DND-41 (cell line): ENCODE results near the gene PHC3.

ENCODE experiments used
- ATAC-seq: fragments of 200-7000 bp; cut with Tn5 transposase; 3 replicates; pipeline ENCODE4 v1.9.1; 2021; ENCODE audit warnings: low read depth; ENCODE audit not compliant: insufficient read depth
- DNase-seq: peaks from one replicate; pipeline ENCODE4 v3.0.0-alpha.2; 2020
- H2AFZ ChIP-seq: 2 replicates; pipeline ENCODE4 v1.6.0; 2012; ENCODE audit warnings: low read depth, low read length
- H3K27ac ChIP-seq: 2 replicates; pipeline ENCODE4 v1.5.1; 2012; ENCODE audit warnings: low read length, inconsistent platforms
- H3K27me3 ChIP-seq: fragments of 200-600 bp; sonication (generic); 2 replicates; pipeline ENCODE4 v1.6.0; 2012; ENCODE audit warnings: low read length, mild to moderate bottlenecking, inconsistent platforms; ENCODE audit not compliant: insufficient read depth, poor library complexity
- H3K36me3 ChIP-seq: 2 replicates; pipeline ENCODE4 v1.5.1; 2012; ENCODE audit warnings: low read length, inconsistent platforms; ENCODE audit not compliant: insufficient read depth
- H3K4me1 ChIP-seq: 2 replicates; pipeline ENCODE4 v1.5.1; 2012; ENCODE audit warnings: mild to moderate bottlenecking, low read length; ENCODE audit not compliant: insufficient read depth
- H3K4me2 ChIP-seq: 2 replicates; pipeline ENCODE4 v1.6.0; 2012; ENCODE audit warnings: mild to moderate bottlenecking, moderate library complexity, low read length, inconsistent platforms; ENCODE audit not compliant: insufficient read depth
- H3K4me3 ChIP-seq, 2 experiments: fragments of 200-600 bp in 1 of 2; shearing (Covaris generic) in 1 of 2; 2 replicates each; pipeline ENCODE4 v1.5.1; 2012 to 2016; ENCODE audit warnings: inconsistent platforms in 2 of 2, low read length in 2 of 2, mild to moderate bottlenecking in 2 of 2, low read depth in 1 of 2, moderate library complexity in 1 of 2
- H3K79me2 ChIP-seq: 2 replicates; pipeline ENCODE4 v1.6.0; 2012; ENCODE audit warnings: low read length, inconsistent platforms; ENCODE audit not compliant: insufficient read depth
- H3K9ac ChIP-seq: 2 replicates; pipeline ENCODE4 v1.6.0; 2012; ENCODE audit warnings: low read depth, mild to moderate bottlenecking, inconsistent platforms, low read length, moderate library complexity
- H3K9me3 ChIP-seq: 2 replicates; pipeline ENCODE4 v1.5.1; 2012; ENCODE audit warnings: low read length, moderate library complexity, mild to moderate bottlenecking, inconsistent platforms; ENCODE audit not compliant: insufficient read depth, severe bottlenecking
- H4K20me1 ChIP-seq: 2 replicates; pipeline ENCODE4 v1.6.0; 2012; ENCODE audit warnings: low read length; ENCODE audit not compliant: insufficient read depth
- EZH2 ChIP-seq: IDR thresholded peaks from 3 replicates; pipeline ENCODE4 v1.6.1; 2012; ENCODE audit warnings: borderline replicate concordance, low read depth, mild to moderate bottlenecking, moderate library complexity, low read length, inconsistent platforms; ENCODE audit not compliant: severe bottlenecking
- TF ChIP-seq, protein P1 (sequence below): IDR thresholded peaks from 2 replicates; pipeline ENCODE4 v1.5.1; 2012; ENCODE audit warnings: borderline replicate concordance, low read length, moderate library complexity, mild to moderate bottlenecking; ENCODE audit not compliant: poor library complexity, severe bottlenecking; ENCODE audit errors: extremely low read depth

PHC3 gene

DNA sequence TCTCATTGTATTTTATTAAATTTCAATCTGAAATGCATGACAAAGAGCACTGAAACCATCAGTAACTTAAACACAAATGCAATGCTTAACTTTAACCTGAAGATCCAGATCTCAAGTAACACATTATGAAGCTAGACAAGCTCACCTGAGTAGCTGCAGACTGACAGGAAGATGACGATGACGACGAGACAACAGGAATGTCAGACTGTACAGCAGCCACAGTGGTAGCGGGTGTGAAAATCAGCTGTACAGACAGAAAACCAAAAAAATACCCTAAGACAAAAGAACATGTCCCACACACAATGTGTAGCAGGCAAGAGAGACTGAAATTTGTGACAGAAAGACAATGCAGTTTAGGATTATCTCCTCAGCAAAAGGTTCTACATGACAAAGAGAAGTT is 36.3 kb downstream of the PHC3 start:
- Histone ChIP-seq H3K27me3 (no peaks in the 10 kb centered on the region), H3K4me1 (no peaks in the 10 kb centered on the region), H3K36me3 (peaks cover 57% of the 10 kb centered on the region), H3K27ac (no peak overlapping the region), H3K9me3 (no peaks in the 10 kb centered on the region), H3K4me3 (no peak overlapping the region), H2AFZ (no peak overlapping the region), H3K9ac (no peak overlapping the region), H3K79me2 (peaks cover 82% of the 10 kb centered on the region), H4K20me1 (peaks cover 4% of the 10 kb centered on the region; the same call in 1 of the 2 replicates), H3K4me2 (no peak overlapping the region)
- DNase-seq (no peak), ATAC-seq (no peak)
- TF ChIP-seq EZH2, result no peak
- TF ChIP-seq, protein P1, sequence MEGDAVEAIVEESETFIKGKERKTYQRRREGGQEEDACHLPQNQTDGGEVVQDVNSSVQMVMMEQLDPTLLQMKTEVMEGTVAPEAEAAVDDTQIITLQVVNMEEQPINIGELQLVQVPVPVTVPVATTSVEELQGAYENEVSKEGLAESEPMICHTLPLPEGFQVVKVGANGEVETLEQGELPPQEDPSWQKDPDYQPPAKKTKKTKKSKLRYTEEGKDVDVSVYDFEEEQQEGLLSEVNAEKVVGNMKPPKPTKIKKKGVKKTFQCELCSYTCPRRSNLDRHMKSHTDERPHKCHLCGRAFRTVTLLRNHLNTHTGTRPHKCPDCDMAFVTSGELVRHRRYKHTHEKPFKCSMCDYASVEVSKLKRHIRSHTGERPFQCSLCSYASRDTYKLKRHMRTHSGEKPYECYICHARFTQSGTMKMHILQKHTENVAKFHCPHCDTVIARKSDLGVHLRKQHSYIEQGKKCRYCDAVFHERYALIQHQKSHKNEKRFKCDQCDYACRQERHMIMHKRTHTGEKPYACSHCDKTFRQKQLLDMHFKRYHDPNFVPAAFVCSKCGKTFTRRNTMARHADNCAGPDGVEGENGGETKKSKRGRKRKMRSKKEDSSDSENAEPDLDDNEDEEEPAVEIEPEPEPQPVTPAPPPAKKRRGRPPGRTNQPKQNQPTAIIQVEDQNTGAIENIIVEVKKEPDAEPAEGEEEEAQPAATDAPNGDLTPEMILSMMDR, result no peak

DNA sequence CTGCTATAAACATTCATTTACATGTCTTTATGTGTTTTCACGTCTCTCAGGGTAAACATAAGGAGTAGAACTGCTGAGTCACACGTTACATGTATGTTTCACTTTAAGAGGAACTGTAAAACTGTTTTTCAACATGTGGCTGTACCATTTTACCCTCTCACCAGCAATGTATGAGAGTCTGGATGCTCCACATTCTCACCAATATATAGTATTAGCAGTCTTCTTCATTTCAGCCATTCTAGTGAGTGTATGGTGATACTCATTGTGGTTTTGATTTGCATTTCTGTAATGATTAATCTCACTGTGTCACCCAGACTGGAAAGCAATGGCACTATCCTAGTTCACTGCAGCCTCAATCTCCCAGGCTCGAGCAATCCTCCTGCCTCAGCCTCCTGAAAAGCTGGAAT is 37.1 kb downstream of the PHC3 start:
- Histone ChIP-seq H4K20me1 (peaks cover 4% of the 10 kb centered on the region; the same call in 1 of the 2 replicates), H3K79me2 (peaks cover 79% of the 10 kb centered on the region), H3K4me1 (no peaks in the 10 kb centered on the region), H3K9ac (no peak overlapping the region), H3K27me3 (no peaks in the 10 kb centered on the region), H3K9me3 (no peaks in the 10 kb centered on the region), H3K4me3 (no peak overlapping the region), H2AFZ (no peak overlapping the region), H3K36me3 (peaks cover 51% of the 10 kb centered on the region), H3K4me2 (no peak overlapping the region), H3K27ac (peak overlapping the region; percentile 18; the same call in 1 of the 2 replicates)
- no peak for ATAC-seq
- no peak for DNase-seq
- TF ChIP-seq, protein P1, result no peak
- TF ChIP-seq EZH2, result no peak

DNA sequence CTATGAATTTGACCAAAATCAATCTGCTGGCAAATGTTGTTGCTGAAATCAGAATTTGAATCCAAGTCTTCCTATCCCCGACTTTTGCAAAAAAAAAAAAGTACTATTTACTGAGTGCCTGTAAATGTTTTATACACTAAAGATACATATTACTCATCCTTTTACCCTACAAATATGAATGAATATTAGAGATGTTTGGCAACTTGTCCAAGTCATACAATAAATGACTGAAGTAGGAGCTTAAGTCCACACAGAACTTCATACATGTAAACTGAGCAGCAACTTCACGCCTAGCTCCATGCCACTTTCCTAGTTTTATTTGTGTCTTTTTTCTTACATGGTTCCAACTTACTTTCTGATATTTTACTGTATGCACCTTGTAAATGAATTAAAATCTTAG is 39.2 kb downstream of the PHC3 start:
- peaks cover 68% of the 10 kb centered on the region for H3K79me2 ChIP-seq
- no peak for TF ChIP-seq EZH2
- TF ChIP-seq, protein P1, result no peak
- no peak for ATAC-seq

DNA sequence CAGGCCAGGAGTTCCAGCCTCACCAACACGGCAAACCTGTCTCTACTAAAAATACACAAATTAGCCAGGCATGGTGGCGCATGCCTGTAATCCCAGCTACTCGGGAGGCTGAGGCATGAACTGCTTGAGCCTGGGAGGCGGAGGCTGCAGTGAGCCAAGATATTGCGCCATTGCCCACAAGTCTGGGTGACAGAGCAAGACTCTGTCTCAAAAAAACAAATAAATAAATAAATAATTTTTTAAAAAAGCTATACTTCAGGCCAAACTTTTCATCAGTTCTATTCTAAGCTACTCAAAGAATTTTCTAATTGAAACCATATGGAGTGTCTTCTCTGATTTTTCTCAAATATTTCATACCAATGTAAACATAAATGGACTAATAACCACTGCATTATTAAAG is 43.5 kb downstream of the PHC3 start:
- Histone ChIP-seq H3K27ac (no peak overlapping the region), H3K4me3 (no peak overlapping the region), H3K4me1 (no peaks in the 10 kb centered on the region), H3K79me2 (peaks cover 70% of the 10 kb centered on the region), H3K4me2 (no peak overlapping the region), H3K27me3 (no peaks in the 10 kb centered on the region), H2AFZ (no peak overlapping the region), H3K9me3 (peaks cover 6% of the 10 kb centered on the region), H4K20me1 (no peaks in the 10 kb centered on the region), H3K9ac (no peak overlapping the region), H3K36me3 (peaks cover 44% of the 10 kb centered on the region)
- no peak for DNase-seq
- TF ChIP-seq, protein P1, result no peak
- no peak for TF ChIP-seq EZH2
- ATAC-seq, result no peak

More for the DNA sequence above, 39.2 kb downstream of the PHC3 start:
- Histone ChIP-seq H3K9ac (no peak overlapping the region), H3K4me2 (no peak overlapping the region), H3K4me1 (no peaks in the 10 kb centered on the region), H3K9me3 (no peaks in the 10 kb centered on the region), H2AFZ (no peak overlapping the region), H4K20me1 (no peaks in the 10 kb centered on the region), H3K4me3 (no peak overlapping the region), H3K27me3 (no peaks in the 10 kb centered on the region), H3K36me3 (peaks cover 40% of the 10 kb centered on the region), H3K27ac (no peak overlapping the region)
- no peak for DNase-seq
